HEK293T (cell line): ENCODE results near the gene OOSP1.

ENCODE experiments used
- CTCF ChIA-PET: fragments of 350-600 bp; formaldehyde crosslinking; extraction: SDS; loops from one replicate; lab custom pipeline; 2021; ENCODE audit warnings: antibody characterized with exemption, inconsistent platforms; lab: Yijun Ruan, JAX
- POLR2A ChIA-PET: fragments of 350-600 bp; formaldehyde crosslinking; extraction: SDS; loops from one replicate; lab custom pipeline; 2020; ENCODE audit warnings: antibody characterized with exemption, inconsistent platforms; lab: Yijun Ruan, JAX
- DNase-seq: peaks from one replicate; pipeline ENCODE4 v3.0.0; 2012; ENCODE audit warnings: mixed read lengths; ENCODE audit errors: extremely low spot score
- ARNT ChIP-seq: fragments of 450-650 bp; IDR thresholded peaks from 2 replicates; pipeline ENCODE4 v1.6.1; 2017; ENCODE audit warnings: mild to moderate bottlenecking
- BHLHE40 ChIP-seq: fragments of 450-650 bp; IDR thresholded peaks from 2 replicates; pipeline ENCODE4 v1.6.1; 2016; ENCODE audit warnings: mild to moderate bottlenecking, moderate library complexity, borderline replicate concordance
- CTBP1 ChIP-seq: fragments of 450-650 bp; IDR thresholded peaks from 2 replicates; pipeline ENCODE4 v1.6.1; 2016; ENCODE audit warnings: borderline replicate concordance
- ELF4 ChIP-seq: fragments of 450-650 bp; IDR thresholded peaks from 2 replicates; pipeline ENCODE4 v1.6.1; 2017; ENCODE audit warnings: antibody characterized with exemption
- FOXA1 ChIP-seq: fragments of 450-650 bp; IDR thresholded peaks from 2 replicates; pipeline ENCODE4 v1.6.1; 2016; ENCODE audit warnings: mild to moderate bottlenecking
- FOXK2 ChIP-seq: fragments of 450-650 bp; IDR thresholded peaks from 2 replicates; pipeline ENCODE4 v1.6.1; 2016; ENCODE audit warnings: mild to moderate bottlenecking
- FOXM1 ChIP-seq: fragments of 450-650 bp; IDR thresholded peaks from 2 replicates; pipeline ENCODE4 v1.6.1; 2017; ENCODE audit warnings: mild to moderate bottlenecking, borderline replicate concordance
- HDGF ChIP-seq: fragments of 450-650 bp; IDR thresholded peaks from 2 replicates; pipeline ENCODE4 v1.6.1; 2017; ENCODE audit warnings: antibody characterized with exemption, borderline replicate concordance
- L3MBTL2 ChIP-seq: fragments of 450-650 bp; conservative IDR thresholded peaks from 2 replicates; pipeline ENCODE4 v1.6.1; 2016; ENCODE audit warnings: mild to moderate bottlenecking
- LEF1 ChIP-seq: fragments of 450-650 bp; IDR thresholded peaks from 2 replicates; pipeline ENCODE4 v1.6.1; 2017; ENCODE audit warnings: mild to moderate bottlenecking, borderline replicate concordance
- NFRKB ChIP-seq: fragments of 450-650 bp; IDR thresholded peaks from 2 replicates; pipeline ENCODE4 v1.6.1; 2016; ENCODE audit warnings: mild to moderate bottlenecking, moderate library complexity
- PKNOX1 ChIP-seq: fragments of 450-650 bp; IDR thresholded peaks from 2 replicates; pipeline ENCODE4 v1.6.1; 2016
- SP1 ChIP-seq: fragments of 450-650 bp; IDR thresholded peaks from 2 replicates; pipeline ENCODE4 v1.6.1; 2017
- SUZ12 ChIP-seq: fragments of 450-650 bp; IDR thresholded peaks from 2 replicates; pipeline ENCODE4 v1.6.1; 2016; ENCODE audit warnings: mild to moderate bottlenecking
- TARDBP ChIP-seq: fragments of 450-650 bp; IDR thresholded peaks from 2 replicates; pipeline ENCODE4 v1.6.1; 2016
- ZNF384 ChIP-seq: fragments of 450-650 bp; IDR thresholded peaks from 2 replicates; pipeline ENCODE4 v1.6.1; 2016

OOSP1 gene

GRCh38 chr11:59953463-59954218 lies 15.4 kb downstream of the OOSP1 start:
- CTCF ChIA-PET = interaction anchor here (0.8 kb wide), 1 partner anchor 51 kb away, joined by 5 read pairs; no protein-coding TSS in a partner anchor

GRCh38 chr11:59954219-59954847 lies 16.1 kb downstream of the OOSP1 start:
- no peak for DNase-seq
- POLR2A ChIA-PET = no interaction called here
- CTCF ChIA-PET = interaction anchor here (0.8 kb wide), 1 partner anchor 51 kb away, joined by 5 read pairs; no protein-coding TSS in a partner anchor
- no peak for TF ChIP-seq CTBP1
- TF ChIP-seq NFRKB = no peak
- no peak for TF ChIP-seq ELF4
- TF ChIP-seq SUZ12 = no peak
- TF ChIP-seq BHLHE40 = no peak
- no peak for TF ChIP-seq ARNT
- no peak for TF ChIP-seq SP1
- no peak for TF ChIP-seq ZNF384
- TF ChIP-seq L3MBTL2 = no peak
- no peak for TF ChIP-seq PKNOX1
- TF ChIP-seq FOXM1 = no peak
- no peak for TF ChIP-seq FOXK2
- TF ChIP-seq FOXA1 = no peak

More at GRCh38 chr11:59953463-59954218, 15.4 kb downstream of the OOSP1 start:
- no peak for DNase-seq
- POLR2A ChIA-PET = no interaction called here
- TF ChIP-seq NFRKB = no peak
- TF ChIP-seq SP1 = no peak
- no peak for TF ChIP-seq TARDBP
- no peak for TF ChIP-seq PKNOX1
- TF ChIP-seq CTBP1 = no peak
- no peak for TF ChIP-seq FOXA1
- TF ChIP-seq LEF1 = no peak

DNA sequence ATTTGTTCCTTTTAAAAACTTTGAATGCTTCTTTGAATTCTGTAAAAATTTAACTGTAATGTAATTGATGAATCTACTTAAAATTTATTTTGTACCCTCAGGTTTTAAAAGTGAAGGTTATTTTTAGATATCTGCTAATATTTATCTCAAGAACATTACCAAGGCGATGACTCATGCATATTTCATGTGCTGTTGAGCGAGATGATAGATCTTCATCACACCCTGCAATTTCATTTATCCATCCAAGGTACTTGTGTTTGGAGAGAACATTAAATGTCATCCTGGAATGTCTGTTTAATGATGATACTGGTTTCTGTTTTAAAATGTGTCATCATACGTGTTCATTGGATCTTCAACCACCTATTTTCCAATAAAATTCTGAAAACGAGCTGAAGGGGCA lies 18.9 kb downstream of the OOSP1 start:
- no peak for DNase-seq
- ChIA-PET CTCF (no interaction called here), POLR2A (no interaction called here)
- TF ChIP-seq ARNT (no peak), CTBP1 (no peak), FOXK2 (no peak), BHLHE40 (no peak), ELF4 (no peak), FOXM1 (no peak)

DNA sequence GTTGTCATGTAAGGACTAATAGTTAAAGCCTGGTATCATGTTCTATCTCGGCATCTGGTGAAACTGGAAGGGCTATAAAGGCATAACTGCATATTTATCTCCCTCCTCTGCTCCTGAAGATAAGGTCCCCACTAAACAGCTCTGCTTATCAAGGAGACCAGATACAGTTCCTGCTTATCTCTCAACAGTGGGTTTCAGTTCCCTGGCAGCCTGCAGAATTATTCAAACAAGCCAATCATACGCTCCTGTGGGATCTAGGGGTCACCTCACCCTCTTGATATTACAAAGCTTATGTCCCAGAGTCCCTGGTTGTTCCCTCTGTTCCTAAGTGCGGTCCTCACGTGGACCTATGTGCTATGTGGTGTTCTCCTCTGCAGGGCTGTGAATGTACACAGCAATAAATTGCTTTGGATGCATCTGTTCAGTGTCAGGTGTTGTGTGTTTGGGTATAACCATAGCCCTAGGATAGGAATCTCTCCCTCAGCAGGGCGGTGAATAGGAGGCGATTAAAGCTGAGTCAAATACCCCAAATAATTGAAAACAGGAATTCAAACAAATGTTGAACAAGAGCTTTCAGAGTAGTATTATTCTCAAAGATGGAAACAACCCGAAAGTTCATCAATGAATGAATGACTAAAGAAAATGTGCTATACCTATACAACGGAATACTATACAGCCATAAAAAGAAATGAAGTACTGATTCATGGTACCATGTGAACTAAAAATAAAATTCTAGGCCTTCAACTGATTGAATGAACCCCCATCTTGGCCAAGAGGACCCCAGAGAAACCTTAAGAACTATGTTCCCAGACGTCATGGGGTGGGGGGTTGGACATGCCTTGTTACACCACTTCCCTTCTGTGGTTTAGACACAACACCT lies 22.5 kb downstream of the OOSP1 start:
- POLR2A ChIA-PET = no interaction called here
- no peak for TF ChIP-seq ZNF384
- TF ChIP-seq PKNOX1 = no peak
- no peak for TF ChIP-seq SUZ12
- no peak for TF ChIP-seq NFRKB
- no peak for DNase-seq
- CTCF ChIA-PET = no interaction called here

GRCh38 chr11:59962107-59962482 lies 23.9 kb downstream of the OOSP1 start:
- ChIA-PET CTCF (interaction anchor here (0.6 kb wide), 1 partner anchor 820 kb away, joined by 3 read pairs; the partner anchor contains the start of gene FAM111A), POLR2A (no interaction called here)
- no peak for TF ChIP-seq ZNF384
- TF ChIP-seq FOXK2 = no peak
- no peak for TF ChIP-seq FOXM1
- no peak for TF ChIP-seq SUZ12
- no peak for TF ChIP-seq ARNT
- no peak for TF ChIP-seq CTBP1
- no peak for TF ChIP-seq SP1
- TF ChIP-seq L3MBTL2 = no peak
- no peak for TF ChIP-seq BHLHE40
- no peak for TF ChIP-seq TARDBP
- TF ChIP-seq NFRKB = no peak
- no peak for TF ChIP-seq PKNOX1
- TF ChIP-seq HDGF = no peak
- no peak for TF ChIP-seq FOXA1
- TF ChIP-seq LEF1 = no peak
- TF ChIP-seq ELF4 = no peak
- no peak for DNase-seq
